ENCODE data around the gene TBC1D22A. TPM values are rescaled to one million over a fixed set of nuclear protein-coding genes. Genes with fewer than 3 reads are reported as not detected.

Gene TBC1D22A
- polyA plus RNA-seq, 1 of the 3 experiments (the other 2 are of a cell fraction), result 16.5 TPM

DNA sequence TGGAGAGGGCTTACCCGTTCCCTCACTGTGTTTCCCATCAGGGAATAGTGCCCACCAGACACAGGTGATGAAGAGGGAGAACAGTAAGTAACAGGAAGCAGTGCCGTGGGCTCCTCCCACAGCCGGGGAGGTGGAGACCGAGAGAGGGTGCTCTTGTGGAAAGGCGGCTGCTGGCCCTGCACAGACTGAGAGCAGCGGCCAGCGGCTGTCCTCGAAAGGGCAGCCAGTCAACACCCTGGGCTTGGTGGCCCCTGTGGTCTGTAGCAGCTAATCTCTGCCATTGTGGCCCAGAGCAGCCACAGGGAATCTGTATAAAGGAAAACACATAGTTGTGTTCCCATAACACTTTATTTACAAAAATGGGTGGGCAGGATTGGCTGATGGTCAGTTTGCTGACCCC, 121.9 kb downstream of the TBC1D22A start:
- Histone ChIP-seq H3K9ac (no peak overlapping the region), H2AFZ (ENCODE audit: low read depth) (no peak overlapping the region), H3F3A (replicated peaks; ENCODE audit: insufficient read depth) (no peaks in the 10 kb centered on the region), H3K27ac (ENCODE audit: low read depth in 2 of 2, low read length in 1 of 2) (no peak overlapping the region), H3K4me2 (no peak overlapping the region), H3K4me1 (ENCODE audit: control insufficient read depth in 1 of 2, insufficient read depth in 2 of 2, low read depth in 1 of 2, low read length in 1 of 2) (peaks cover 0 to 3% of the 10 kb centered on the region in 2 experiments; a peak in 1 of 4 replicates), H3K9me3 (no peaks in the 10 kb centered on the region), H4K20me1 (ENCODE audit: insufficient read depth) (peaks cover 8% of the 10 kb centered on the region; the same call in 1 of the 2 replicates), H3K79me2 (ENCODE audit: insufficient read depth) (no peaks in the 10 kb centered on the region), H3K36me3 (replicated peaks in 1 of 2; ENCODE audit: control insufficient read depth in 1 of 2, insufficient read depth in 2 of 2, low read length in 1 of 2) (no peaks in the 10 kb centered on the region), H3K27me3 (ENCODE audit: insufficient read depth) (no peaks in the 10 kb centered on the region), H3K4me3 (ENCODE audit: low read depth in 2 of 2, low read length in 1 of 2) (no peak overlapping the region), H3K9me2 (no peaks in the 10 kb centered on the region)
- ChIA-PET POLR2A (no interaction called here), CTCF (no interaction called here)
- TF ChIP-seq SIN3A (IDR thresholded peaks at IDR 0.05; ENCODE audit: borderline replicate concordance, low read depth, low read length), result no peak
- TF ChIP-seq JUND (IDR thresholded peaks at IDR 0.05), result no peak
- no peak for TF ChIP-seq ELF1 (IDR thresholded peaks at IDR 0.05)
- TF ChIP-seq EP300 (IDR thresholded peaks at IDR 0.05; ENCODE audit: borderline replicate concordance in 1 of 2, low read depth in 1 of 2, low read length in 1 of 2), result no peak
- no peak for TF ChIP-seq TAF1 (IDR thresholded peaks at IDR 0.05; ENCODE audit: borderline replicate concordance, low read depth, low read length)
- TF ChIP-seq RFX5 (IDR thresholded peaks at IDR 0.05; ENCODE audit: low read length), result no peak
- no peak for TF ChIP-seq FOXM1 (IDR thresholded peaks at IDR 0.05; ENCODE audit: low read depth)
- 92% methylated on average over 8 of the region's 8 CpGs for WGBS (ENCODE audit: low lambda C conversion rate)
- DNase-seq, result no peak

DNA sequence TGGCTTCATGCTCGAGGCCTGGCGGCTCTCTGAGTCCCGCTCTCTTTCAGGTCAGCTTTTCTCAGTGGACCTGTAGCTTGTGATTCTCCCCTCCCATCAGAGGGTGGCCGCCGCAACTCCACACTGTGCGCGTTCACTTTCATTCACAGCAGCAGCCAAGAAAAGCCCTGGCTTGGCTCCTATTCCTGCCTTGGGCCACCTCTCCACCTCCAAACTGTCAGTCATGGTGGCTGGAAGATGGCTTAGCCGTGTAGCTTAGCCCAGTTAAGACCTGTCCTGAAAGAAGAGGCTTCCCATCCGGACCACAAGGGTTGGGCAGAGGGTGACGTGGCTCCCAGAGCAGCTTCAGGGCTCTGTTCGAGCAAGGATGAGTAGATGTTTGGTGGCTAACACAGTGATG, 125.5 kb downstream of the TBC1D22A start:
- no peak for DNase-seq
- POLR2A ChIA-PET, result no interaction called here
- Histone ChIP-seq H3K9ac (no peak overlapping the region), H3K36me3 (replicated peaks in 1 of 2; ENCODE audit: control insufficient read depth in 1 of 2, insufficient read depth in 2 of 2, low read length in 1 of 2) (peaks cover 0 to 2% of the 10 kb centered on the region in 2 experiments), H3K27me3 (ENCODE audit: insufficient read depth) (no peaks in the 10 kb centered on the region), H3K9me3 (no peaks in the 10 kb centered on the region), H3K27ac (ENCODE audit: low read depth in 2 of 2, low read length in 1 of 2) (no peak overlapping the region), H2AFZ (ENCODE audit: low read depth) (no peak overlapping the region), H3K4me1 (ENCODE audit: control insufficient read depth in 1 of 2, insufficient read depth in 2 of 2, low read depth in 1 of 2, low read length in 1 of 2) (peaks cover 0 to 23% of the 10 kb centered on the region in 2 experiments; a peak in 2 of 4 replicates), H3F3A (replicated peaks; ENCODE audit: insufficient read depth) (no peaks in the 10 kb centered on the region), H3K79me2 (ENCODE audit: insufficient read depth) (no peaks in the 10 kb centered on the region), H3K4me2 (no peak overlapping the region), H3K4me3 (ENCODE audit: low read depth in 2 of 2, low read length in 1 of 2) (no peak overlapping the region), H4K20me1 (ENCODE audit: insufficient read depth) (no peaks in the 10 kb centered on the region), H3K9me2 (no peaks in the 10 kb centered on the region)
- CTCF ChIA-PET, result interaction anchor here (1.3 to 1.4 kb wide), 2 partner anchors 11 to 84 kb away, joined by 3 to 4 read pairs; no protein-coding TSS in a partner anchor
- WGBS (ENCODE audit: low lambda C conversion rate), result 96% methylated on average over 8 of the region's 11 CpGs
- TF ChIP-seq, protein P1, sequence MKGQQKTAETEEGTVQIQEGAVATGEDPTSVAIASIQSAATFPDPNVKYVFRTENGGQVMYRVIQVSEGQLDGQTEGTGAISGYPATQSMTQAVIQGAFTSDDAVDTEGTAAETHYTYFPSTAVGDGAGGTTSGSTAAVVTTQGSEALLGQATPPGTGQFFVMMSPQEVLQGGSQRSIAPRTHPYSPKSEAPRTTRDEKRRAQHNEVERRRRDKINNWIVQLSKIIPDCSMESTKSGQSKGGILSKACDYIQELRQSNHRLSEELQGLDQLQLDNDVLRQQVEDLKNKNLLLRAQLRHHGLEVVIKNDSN (IDR thresholded peaks at IDR 0.05; ENCODE audit: borderline replicate concordance, low read depth), result no peak
- no peak for TF ChIP-seq SIN3A (IDR thresholded peaks at IDR 0.05; ENCODE audit: borderline replicate concordance, low read depth, low read length)
- TF ChIP-seq NRF1 (IDR thresholded peaks at IDR 0.05; ENCODE audit: low read depth, low read length), result no peak
- no peak for TF ChIP-seq EZH2phosphoT487 (IDR thresholded peaks at IDR 0.05; ENCODE audit: borderline replicate concordance, low read depth)

DNA sequence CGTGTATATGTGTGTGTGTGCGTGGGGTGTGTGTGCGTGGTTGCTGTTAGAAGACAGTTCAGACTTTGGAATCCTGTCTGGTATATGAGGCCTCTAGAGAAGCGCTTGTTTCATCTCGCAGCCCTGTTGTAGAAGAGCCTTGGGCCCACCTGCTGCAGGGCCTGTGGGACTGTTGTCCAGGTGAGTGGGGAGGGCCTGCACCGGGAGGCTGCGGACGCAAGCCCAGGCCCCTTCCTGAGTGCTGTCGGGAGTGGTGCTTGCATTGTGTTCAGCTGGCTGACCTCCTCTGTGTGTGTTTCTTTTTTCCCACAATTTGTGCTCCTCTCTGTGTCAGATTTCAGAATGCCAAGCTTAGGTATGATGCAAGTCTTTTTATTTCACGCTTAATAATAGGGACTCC, 128.4 kb downstream of the TBC1D22A start:
- Histone ChIP-seq H3K27me3 (ENCODE audit: insufficient read depth) (no peaks in the 10 kb centered on the region), H3K79me2 (ENCODE audit: insufficient read depth) (no peaks in the 10 kb centered on the region), H3K4me2 (no peak overlapping the region), H4K20me1 (ENCODE audit: insufficient read depth) (no peaks in the 10 kb centered on the region), H2AFZ (ENCODE audit: low read depth) (no peak overlapping the region), H3K4me1 (ENCODE audit: control insufficient read depth in 1 of 2, insufficient read depth in 2 of 2, low read depth in 1 of 2, low read length in 1 of 2) (peaks cover 0 to 43% of the 10 kb centered on the region in 2 experiments; a peak in 2 of 4 replicates), H3K36me3 (replicated peaks in 1 of 2; ENCODE audit: control insufficient read depth in 1 of 2, insufficient read depth in 2 of 2, low read length in 1 of 2) (peaks cover 0 to 10% of the 10 kb centered on the region in 2 experiments), H3K9me3 (no peaks in the 10 kb centered on the region), H3K27ac (ENCODE audit: low read depth in 2 of 2, low read length in 1 of 2) (peak overlapping the region in 1 of 2 experiments; percentile 81; a peak in 2 of 4 replicates), H3K4me3 (ENCODE audit: low read depth in 2 of 2, low read length in 1 of 2) (no peak overlapping the region), H3K9ac (no peak overlapping the region), H3K9me2 (no peaks in the 10 kb centered on the region), H3F3A (replicated peaks; ENCODE audit: insufficient read depth) (no peaks in the 10 kb centered on the region)
- TF ChIP-seq EZH2phosphoT487 (IDR thresholded peaks at IDR 0.05; ENCODE audit: borderline replicate concordance, low read depth) (no peak), FOXJ3 (CRISPR knock-in tag; IDR thresholded peaks at IDR 0.05) (no peak), TCF12 (IDR thresholded peaks at IDR 0.05) (no peak), RFX5 (IDR thresholded peaks at IDR 0.05; ENCODE audit: low read length) (no peak), GABPA (IDR thresholded peaks at IDR 0.05; ENCODE audit: low read depth) (no peak), SIN3A (IDR thresholded peaks at IDR 0.05; ENCODE audit: borderline replicate concordance, low read depth, low read length) (no peak), EP300 (IDR thresholded peaks at IDR 0.05; ENCODE audit: borderline replicate concordance in 1 of 2, low read depth in 1 of 2, low read length in 1 of 2) (no peak), TAF1 (IDR thresholded peaks at IDR 0.05; ENCODE audit: borderline replicate concordance, low read depth, low read length) (no peak), FOSL2 (IDR thresholded peaks at IDR 0.05; ENCODE audit: borderline replicate concordance, low read depth) (no peak), NRF1 (IDR thresholded peaks at IDR 0.05; ENCODE audit: low read depth, low read length) (no peak), YY1 (IDR thresholded peaks at IDR 0.05; ENCODE audit: low read depth) (no peak), RAD21 (IDR thresholded peaks at IDR 0.05; ENCODE audit: low read length) (no peak)
- TF ChIP-seq, protein P2, sequence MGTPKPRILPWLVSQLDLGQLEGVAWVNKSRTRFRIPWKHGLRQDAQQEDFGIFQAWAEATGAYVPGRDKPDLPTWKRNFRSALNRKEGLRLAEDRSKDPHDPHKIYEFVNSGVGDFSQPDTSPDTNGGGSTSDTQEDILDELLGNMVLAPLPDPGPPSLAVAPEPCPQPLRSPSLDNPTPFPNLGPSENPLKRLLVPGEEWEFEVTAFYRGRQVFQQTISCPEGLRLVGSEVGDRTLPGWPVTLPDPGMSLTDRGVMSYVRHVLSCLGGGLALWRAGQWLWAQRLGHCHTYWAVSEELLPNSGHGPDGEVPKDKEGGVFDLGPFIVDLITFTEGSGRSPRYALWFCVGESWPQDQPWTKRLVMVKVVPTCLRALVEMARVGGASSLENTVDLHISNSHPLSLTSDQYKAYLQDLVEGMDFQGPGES (IDR thresholded peaks at IDR 0.05; ENCODE audit: low read depth, low read length), result no peak
- TF ChIP-seq, protein P3, sequence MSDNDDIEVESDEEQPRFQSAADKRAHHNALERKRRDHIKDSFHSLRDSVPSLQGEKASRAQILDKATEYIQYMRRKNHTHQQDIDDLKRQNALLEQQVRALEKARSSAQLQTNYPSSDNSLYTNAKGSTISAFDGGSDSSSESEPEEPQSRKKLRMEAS (IDR thresholded peaks at IDR 0.05; ENCODE audit: low read depth), result no peak
- TF ChIP-seq, protein P1 (IDR thresholded peaks at IDR 0.05; ENCODE audit: borderline replicate concordance, low read depth), result no peak
- WGBS (ENCODE audit: low lambda C conversion rate), result 100% methylated on average over 3 of the region's 10 CpGs
- CTCF ChIA-PET, result interaction anchor here (1.0 kb wide), 1 partner anchor 49 kb away, joined by 3 read pairs; no protein-coding TSS in a partner anchor
- POLR2A ChIA-PET, result no interaction called here
- DNase-seq, result no peak
